ENCODE measurements around the gene HID1.
"Not testable (repeated sequence)": the region's sequence is repeated elsewhere in the genome, so short reads cannot be mapped to it uniquely, and the experiment has no call there.

The HID1 gene

DNA sequence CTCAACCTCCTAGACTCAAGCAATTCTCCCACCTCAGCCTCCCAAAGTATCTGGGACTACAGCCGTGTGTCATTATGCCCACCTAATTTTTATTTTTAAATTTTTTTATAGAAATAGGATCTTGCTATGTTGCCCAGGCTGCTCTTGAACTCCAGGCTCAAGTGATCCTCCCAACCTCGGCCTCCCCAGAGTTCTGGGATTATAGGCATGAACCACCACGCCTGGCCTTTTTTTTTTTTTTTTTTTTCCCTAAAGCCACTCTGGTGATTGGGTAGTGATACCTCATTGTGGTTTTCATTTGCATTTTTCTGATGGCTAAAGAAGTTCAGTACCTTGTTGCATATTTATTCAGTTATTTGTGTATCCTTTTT, 13.6 kb upstream of the HID1 start:
- no peak for FAIRE-seq
- TF ChIP-seq, protein P1, sequence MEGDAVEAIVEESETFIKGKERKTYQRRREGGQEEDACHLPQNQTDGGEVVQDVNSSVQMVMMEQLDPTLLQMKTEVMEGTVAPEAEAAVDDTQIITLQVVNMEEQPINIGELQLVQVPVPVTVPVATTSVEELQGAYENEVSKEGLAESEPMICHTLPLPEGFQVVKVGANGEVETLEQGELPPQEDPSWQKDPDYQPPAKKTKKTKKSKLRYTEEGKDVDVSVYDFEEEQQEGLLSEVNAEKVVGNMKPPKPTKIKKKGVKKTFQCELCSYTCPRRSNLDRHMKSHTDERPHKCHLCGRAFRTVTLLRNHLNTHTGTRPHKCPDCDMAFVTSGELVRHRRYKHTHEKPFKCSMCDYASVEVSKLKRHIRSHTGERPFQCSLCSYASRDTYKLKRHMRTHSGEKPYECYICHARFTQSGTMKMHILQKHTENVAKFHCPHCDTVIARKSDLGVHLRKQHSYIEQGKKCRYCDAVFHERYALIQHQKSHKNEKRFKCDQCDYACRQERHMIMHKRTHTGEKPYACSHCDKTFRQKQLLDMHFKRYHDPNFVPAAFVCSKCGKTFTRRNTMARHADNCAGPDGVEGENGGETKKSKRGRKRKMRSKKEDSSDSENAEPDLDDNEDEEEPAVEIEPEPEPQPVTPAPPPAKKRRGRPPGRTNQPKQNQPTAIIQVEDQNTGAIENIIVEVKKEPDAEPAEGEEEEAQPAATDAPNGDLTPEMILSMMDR (IDR thresholded peaks at IDR 0.05; ENCODE audit: insufficient read depth, missing control alignments): no peak

DNA sequence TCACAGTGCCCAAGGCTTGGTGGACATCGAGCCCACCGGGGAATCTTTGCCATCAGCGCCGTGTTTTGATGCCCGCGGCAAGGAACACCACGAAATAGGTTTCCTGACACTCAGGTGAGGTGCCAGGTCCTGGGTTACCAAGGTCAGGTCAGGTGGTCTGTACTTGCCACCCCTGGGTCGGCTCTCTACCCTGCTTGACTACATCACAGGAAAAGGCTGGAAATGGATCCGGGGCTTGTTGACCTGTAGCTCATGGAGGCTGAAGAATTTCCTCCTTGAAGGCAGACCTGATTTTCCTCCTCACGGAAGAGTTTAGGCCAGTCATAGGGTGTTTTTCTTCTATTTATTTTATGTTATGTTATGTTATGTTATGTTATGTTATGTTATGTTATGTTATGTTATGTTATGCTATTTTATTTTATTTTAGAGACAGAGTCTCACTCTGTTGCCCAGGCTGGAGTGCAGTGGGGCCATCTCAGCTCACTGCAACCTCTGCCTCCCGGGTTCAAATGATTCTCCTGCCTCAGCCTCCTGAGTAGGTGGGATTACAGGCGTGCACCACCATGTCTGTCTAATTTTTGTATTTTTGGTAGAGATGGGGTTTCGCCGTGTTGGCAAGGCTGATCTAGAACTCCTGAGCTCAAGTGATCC, 10.2 kb upstream of the HID1 start:
- FAIRE-seq; DNase-seq (ENCODE audit: insufficient read length, low spot score): not testable (repeated sequence)

More for the DNA sequence above, 13.6 kb upstream of the HID1 start:
- DNase-seq (ENCODE audit: insufficient read length, low spot score): no peak

DNA sequence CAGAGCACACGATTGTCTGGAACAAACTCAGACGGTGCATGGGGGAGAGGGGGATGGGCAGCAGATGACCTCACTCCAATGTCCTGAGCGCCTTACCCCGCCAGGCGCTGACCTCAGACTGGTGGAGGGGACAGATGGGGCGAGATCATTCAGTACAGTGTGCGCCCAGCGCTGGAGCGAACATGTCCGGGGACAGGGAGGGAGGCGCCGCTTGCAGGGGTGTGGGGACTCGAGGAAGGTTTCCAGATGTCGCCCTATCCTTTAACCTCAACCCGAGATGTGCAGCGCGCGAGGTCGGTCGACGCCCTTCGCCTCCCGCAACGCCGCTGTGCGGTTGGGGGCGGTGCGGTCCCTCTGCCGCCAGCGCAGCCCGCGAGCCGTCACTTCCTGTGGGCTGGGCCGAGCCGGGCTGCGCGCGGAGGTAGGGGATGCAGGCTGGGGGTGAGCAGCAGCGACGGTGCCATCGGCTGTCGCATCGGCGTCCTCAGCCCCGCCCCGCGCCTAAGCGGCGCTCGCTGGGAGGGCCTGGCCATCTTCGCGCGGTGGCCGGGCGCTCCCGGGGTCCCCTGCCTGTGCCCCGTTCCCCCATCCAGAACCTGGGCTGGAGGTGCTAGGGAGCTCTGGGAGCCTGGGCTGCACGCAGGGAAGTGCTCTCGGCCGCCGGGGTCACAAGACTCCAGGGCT, 9.6 kb upstream of the HID1 start:
- TF ChIP-seq, protein P1 (IDR thresholded peaks at IDR 0.05; ENCODE audit: insufficient read depth, missing control alignments): peak; percentile 9
- no peak for FAIRE-seq
- peak; percentile 83 for DNase-seq (ENCODE audit: insufficient read length, low spot score)

- DNase-seq (ENCODE audit: insufficient read length, low spot score) (no peak), FAIRE-seq (no peak)
- TF ChIP-seq, protein P1 (IDR thresholded peaks at IDR 0.05; ENCODE audit: insufficient read depth, missing control alignments): no peak
Observed at GRCh38 chr17:74981318-74981978, 8.9 kb upstream of the HID1 start.

DNA sequence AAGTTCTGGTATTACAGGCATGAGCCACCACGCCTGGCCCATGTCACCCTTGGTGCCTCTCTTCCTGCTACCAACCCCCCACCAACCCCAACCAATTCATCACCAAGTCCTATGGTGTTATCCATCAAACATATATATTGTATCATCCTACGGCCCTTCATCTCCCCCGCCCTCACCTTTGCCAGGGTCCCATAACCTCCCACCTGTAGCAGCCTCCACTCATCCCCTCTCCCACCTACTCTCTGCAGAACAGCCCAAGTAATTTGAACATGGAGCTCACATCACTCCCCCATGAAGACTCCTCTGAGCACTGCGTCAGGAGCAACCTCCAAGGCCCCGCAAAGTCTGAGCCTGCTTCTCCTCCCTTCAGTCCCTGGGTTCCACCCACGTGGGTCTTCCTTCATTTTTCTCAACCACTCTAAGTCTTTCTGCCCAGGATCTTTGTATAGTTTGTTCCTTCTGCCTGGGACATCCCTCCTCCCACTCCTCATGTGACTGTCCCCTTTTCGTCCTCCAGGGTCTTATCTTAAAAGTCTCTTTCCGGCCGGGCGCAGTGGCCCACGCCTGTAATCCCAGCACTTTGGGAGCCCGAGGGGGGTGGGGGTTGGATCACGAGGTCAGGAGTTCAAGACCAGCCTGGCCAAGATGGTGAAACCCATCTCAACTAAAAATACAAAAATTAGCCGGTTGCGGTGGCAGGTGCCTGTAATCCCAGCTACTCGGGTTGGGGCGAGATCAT, 7.0 kb upstream of the HID1 start:
- TF ChIP-seq, protein P1 (IDR thresholded peaks at IDR 0.05; ENCODE audit: insufficient read depth, missing control alignments): no peak
- FAIRE-seq (no peak), DNase-seq (ENCODE audit: insufficient read length, low spot score) (no peak)

- no peak for FAIRE-seq
- TF ChIP-seq, protein P1 (IDR thresholded peaks at IDR 0.05; ENCODE audit: insufficient read depth, missing control alignments): no peak
- no peak for DNase-seq (ENCODE audit: insufficient read length, low spot score)
Observed at GRCh38 chr17:74978240-74978639, 5.7 kb upstream of the HID1 start.

GRCh38 chr17:74977802-74978201, 5.2 kb upstream of the HID1 start:
- no peak for FAIRE-seq
- no peak for DNase-seq (ENCODE audit: insufficient read length, low spot score)
- TF ChIP-seq, protein P1 (IDR thresholded peaks at IDR 0.05; ENCODE audit: insufficient read depth, missing control alignments): no peak

Data from D721Med (cell line).